8988T (cell line): ENCODE data around the gene KCNJ1.

Experiments used
- DNase-seq: peaks from one replicate; pipeline ENCODE4 v3.0.0; 2011

KCNJ1 gene

DNA sequence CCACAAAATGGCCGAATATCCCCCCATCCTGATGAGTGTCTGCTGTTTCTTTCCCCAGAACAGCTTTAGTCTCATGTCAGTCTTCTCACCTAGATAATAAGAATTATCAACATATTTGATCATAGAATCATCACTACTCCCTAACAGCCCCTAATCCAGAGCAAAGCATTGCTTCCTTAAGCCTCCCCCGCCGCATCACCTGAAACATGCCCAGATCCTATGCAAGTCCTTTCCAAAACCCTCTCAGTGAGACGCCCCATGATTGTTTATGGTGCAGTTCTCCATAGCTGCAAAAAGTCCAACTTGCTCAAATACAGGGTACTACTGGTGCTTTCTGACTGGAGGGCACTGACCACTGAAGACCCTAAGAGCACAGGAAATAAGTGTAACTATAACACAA is 20.1 kb downstream of the KCNJ1 start:
- no peak for DNase-seq

GRCh38 chr11:128845334-128845780 is 21.7 kb downstream of the KCNJ1 start:
- DNase-seq: no peak

- no peak for DNase-seq
These were observed 23.8 kb downstream of the KCNJ1 start for GRCh38 chr11:128843198-128843785.

GRCh38 chr11:128841461-128842072 is 25.5 kb downstream of the KCNJ1 start:
- DNase-seq: no peak

GRCh38 chr11:128840783-128841182 is 26.3 kb downstream of the KCNJ1 start:
- no peak for DNase-seq

- no peak for DNase-seq
These were observed 27.0 kb downstream of the KCNJ1 start for GRCh38 chr11:128840137-128840536.

DNA sequence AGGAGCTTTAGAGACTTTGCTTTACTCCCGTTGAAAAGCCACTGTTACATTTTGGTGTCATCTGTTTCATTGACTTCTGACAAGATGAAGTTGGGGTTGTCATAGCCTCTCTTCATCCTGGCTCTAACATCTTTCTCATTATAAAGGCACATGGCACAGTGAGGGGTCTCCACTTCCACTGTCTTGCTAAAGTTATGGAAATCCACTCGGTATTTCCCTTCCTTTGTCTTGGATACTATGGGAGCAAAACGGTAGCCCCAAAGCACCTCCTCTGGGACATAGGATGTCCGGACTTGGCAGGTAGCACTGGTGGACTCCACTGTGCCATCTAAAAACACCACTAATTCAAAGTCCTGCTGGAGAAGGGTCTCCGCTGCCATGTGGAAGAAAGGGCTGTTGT is 28.0 kb downstream of the KCNJ1 start:
- no peak for DNase-seq

- DNase-seq: no peak
These were observed 29.5 kb downstream of the KCNJ1 start for GRCh38 chr11:128837627-128838026.

- no peak for DNase-seq
These were observed 31.2 kb downstream of the KCNJ1 start for GRCh38 chr11:128835741-128836430.

DNA sequence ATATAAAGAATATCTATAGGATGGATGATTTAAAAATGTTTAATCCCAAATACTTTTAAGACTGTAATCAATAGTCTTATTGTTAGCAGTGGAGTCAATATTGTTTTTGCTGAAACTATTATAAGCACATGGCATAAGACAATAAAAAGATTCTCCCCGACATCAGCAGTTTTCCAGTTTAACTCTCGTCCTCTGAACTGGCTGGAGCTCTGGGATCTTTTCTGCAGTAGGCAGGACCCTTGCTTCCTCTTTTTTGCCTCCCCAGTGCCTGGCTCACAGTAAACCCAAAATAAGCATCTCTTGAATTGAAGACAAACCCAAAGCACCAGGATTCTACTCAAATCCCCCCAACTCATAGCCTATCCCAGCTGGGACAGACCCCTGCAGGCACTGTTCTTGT is 32.9 kb downstream of the KCNJ1 start:
- DNase-seq: no peak

DNA sequence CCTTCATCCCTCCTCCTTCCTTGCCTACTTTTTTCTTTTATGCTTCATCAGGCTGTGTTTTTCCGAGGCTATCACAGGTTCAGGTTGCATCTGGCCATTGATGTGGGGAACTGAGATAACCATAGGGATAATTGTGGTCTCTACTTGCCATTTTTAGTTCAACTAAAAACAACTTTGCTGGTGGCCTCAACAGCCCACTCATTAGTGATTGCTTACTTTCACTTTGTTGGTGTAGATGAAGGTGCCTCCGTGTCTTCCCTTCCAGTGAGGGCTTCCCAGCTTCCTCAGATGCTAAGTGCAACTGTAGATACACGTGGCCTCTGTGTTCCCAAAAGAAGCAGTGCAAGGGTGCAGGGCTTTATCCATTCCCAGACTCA is 35.0 kb downstream of the KCNJ1 start:
- no peak for DNase-seq

- DNase-seq: no peak
These were observed 35.6 kb downstream of the KCNJ1 start for GRCh38 chr11:128831174-128832120.

- no peak for DNase-seq
These were observed 36.6 kb downstream of the KCNJ1 start for GRCh38 chr11:128830290-128831173.

GRCh38 chr11:128828350-128828749 is 38.7 kb downstream of the KCNJ1 start:
- no peak for DNase-seq

- no peak for DNase-seq
These were observed 39.8 kb downstream of the KCNJ1 start for GRCh38 chr11:128827191-128827893.

- no peak for DNase-seq
These were observed 41.9 kb downstream of the KCNJ1 start for GRCh38 chr11:128825050-128825784.

DNA sequence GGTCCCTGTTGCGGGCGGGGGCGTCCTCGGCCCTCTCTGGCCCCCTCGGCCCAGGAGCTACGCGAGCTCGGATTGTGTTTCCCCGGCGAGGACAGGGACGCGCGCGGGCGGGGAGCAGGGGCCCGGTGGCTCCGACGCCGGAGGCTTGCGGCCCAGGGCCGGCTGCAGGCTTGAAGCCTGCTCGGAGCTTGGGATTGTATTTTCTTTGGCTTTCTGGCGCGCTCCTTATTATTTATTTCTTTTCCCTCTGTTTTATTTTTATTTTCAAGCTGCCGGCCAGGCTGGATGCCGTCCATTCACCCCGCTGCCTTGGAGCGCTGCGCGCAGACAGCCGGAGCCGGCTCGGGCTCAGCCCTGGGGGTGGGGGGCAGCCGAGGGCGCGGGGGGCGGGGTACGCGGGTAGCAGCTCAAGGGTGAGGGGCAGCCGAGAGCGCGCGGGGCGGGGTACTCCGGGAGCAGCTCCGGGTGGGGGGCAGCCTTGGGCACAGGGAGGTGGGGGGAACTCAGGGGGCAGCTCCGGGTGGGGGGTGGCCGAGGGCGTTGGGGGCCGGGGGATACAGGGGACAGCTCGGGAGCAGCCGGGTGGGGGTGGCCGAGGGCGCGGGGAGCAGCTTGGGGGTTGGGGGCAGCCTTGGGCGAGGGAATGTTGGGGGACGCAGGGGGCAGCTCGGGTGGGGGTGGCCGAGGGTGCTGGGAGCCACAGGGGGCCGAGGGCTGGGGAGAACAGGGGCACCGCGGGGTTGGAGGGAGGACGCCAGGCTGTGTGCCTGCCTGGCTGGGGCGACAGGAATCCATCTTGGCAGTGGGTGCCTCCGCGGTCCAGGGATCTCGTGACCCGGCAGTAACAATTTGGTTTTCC is 42.7 kb downstream of the KCNJ1 start:
- DNase-seq: no peak

DNA sequence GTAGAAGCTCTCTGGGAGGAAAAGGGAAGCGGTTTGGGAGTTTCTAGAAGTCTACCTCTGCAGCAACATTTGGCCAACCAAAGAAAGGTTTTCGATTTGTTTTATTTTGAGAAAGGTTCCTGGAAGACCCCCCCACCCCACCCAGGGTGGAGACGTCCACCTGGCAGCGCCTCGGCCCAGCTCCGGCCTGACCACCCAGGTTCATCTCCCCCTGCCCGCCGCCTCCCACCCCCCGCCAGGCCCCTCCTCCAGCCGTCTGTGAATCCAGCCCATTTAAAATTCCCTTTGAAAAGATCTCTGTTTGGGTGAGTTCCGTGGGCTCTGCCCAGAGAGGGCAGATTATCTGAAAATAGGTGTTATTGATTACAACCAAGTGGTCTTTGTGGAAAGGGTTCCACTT is 43.3 kb downstream of the KCNJ1 start:
- DNase-seq: no peak

- no peak for DNase-seq
These were observed 45.0 kb downstream of the KCNJ1 start for GRCh38 chr11:128822130-128822529.

DNA sequence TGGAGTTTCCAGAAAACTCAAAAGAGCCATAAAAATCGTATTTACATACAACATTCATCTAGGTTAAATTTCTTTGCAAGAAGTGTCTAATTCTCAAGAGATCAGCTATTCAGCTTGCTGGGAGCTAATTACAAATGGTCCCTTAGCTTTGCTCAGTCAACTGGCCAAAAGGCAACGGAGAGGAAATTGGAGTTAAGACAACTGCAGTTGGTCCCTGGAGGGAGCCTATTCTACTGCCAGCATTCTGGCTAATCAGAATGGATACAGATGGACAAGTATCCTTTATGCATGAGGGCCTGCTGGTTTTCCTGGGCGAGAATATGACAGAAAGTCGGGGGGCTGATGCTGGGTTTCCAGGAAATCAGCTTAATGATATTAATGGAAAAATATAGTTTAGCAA is 45.5 kb downstream of the KCNJ1 start:
- DNase-seq: no peak
